Activated CD4-positive, alpha-beta T cell treated with anti-CD3 and anti-CD28 coated beads for 36 hours (primary cell): ENCODE results near the gene BICDL2. TPM values are rescaled to one million over a fixed set of nuclear protein-coding genes. Genes with fewer than 3 reads are reported as not detected.
A peak's percentile ranks its signal among the peaks of the same experiment; 100 is the strongest.

Source experiments
- ATAC-seq: fragments of 200-7000 bp; cut with Tn5 transposase; one replicate; pipeline ENCODE4 v1.10.0; 2021; ENCODE audit warnings: mild to moderate bottlenecking, moderate library complexity
- CTCF ChIA-PET: fragments of 350-600 bp; sonication (Branson Sonifier 250); formaldehyde crosslinking; loops from one replicate; lab custom pipeline; 2021; ENCODE audit warnings: antibody characterized with exemption; lab: Charles Lee
- POLR2A ChIA-PET: fragments of 350-600 bp; sonication (Branson Sonifier 250); formaldehyde crosslinking; loops from one replicate; lab custom pipeline; 2021; ENCODE audit warnings: antibody characterized with exemption, inconsistent platforms; lab: Charles Lee
- DNase-seq: peaks from one replicate; pipeline ENCODE4 v3.0.0-alpha.2; 2020
- H3K27ac Mint-ChIP-seq: one replicate; pipeline ENCODE4 v1.8.0; 2021; ENCODE audit warnings: mixed read lengths
- H3K27me3 Mint-ChIP-seq: one replicate; pipeline ENCODE4 v1.8.0; 2021; ENCODE audit warnings: mixed read lengths
- H3K36me3 Mint-ChIP-seq: one replicate; pipeline ENCODE4 v1.8.0; 2021; ENCODE audit warnings: low read depth, mixed read lengths
- H3K4me1 Mint-ChIP-seq: one replicate; pipeline ENCODE4 v1.8.0; 2021; ENCODE audit warnings: mixed read lengths
- H3K4me3 Mint-ChIP-seq: one replicate; pipeline ENCODE4 v1.8.0; 2021; ENCODE audit warnings: mild to moderate bottlenecking, moderate library complexity, mixed read lengths
- H3K9me3 Mint-ChIP-seq: one replicate; pipeline ENCODE4 v1.8.0; 2021; ENCODE audit warnings: low read depth, mixed read lengths
- intact Hi-C, 2 experiments: fragments of 100-400 bp; cut with DNase I in 1 of 2; cut with micrococcal nuclease in 1 of 2; formaldehyde crosslinking; loops; one replicate each; pipeline versions ENCODE4 v1.14.2 to v1.15.1; 2022 to 2024; cut with DNase I, micrococcal nuclease
- total RNA-seq, 2 experiments: library from RNA; stranded (reverse); gene quantifications; one replicate each; pipeline ENCODE4 v1.2.3, GENCODE V29; 2021

BICDL2 gene
- total RNA-seq, 2 experiments from 2014 or later = 0.58 to 1.2 TPM

DNA sequence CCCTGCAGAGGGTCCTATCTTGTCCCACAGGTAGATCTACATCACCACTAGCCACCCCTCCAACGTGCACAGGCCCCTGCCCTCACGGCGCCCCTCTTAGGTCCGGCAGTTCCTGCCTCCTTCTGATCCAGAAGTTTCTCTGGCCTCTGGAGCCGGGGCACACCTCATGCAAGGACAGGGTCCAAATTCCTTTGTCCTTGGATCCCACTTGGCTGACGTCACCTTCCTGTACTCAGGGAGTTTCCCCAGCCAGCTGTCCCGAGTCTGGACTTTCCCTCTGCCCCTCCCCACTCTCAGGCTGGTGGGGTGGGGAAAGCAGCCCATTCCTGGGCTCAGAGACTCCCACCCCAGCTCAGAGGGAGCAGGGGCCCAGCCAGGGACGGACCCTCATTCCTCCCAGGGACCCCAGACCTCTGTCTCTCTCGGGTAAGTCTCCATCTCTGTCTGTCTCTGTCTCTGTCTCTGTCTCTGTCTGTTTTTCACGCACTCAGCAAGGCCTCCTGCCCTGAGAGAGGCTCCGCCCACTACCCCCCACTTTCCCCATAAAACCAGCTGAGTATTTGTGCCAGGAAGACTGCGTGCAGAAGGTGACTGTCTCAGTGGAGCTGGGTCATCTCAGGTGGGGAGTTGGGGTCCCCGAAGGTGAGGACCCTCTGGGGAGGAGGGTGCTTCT is 28.5 kb upstream of the BICDL2 start, which contains the start of gene IL32:
Gene IL32, plus strand, starts transcription at position 572 of the 673 bp plus-strand sequence. CDS start 172 bp downstream, outside the sequence.
- ChIA-PET POLR2A (interaction anchor here (0.6 to 4.7 kb wide), 7 partner anchors 11 to 220 kb away, joined by 3 to 48 read pairs (median 4); no protein-coding TSS in a partner anchor), CTCF (interaction anchor here (0.8 to 6.7 kb wide), 8 partner anchors 11 to 85 kb away, joined by 3 to 65 read pairs (median 7); no protein-coding TSS in a partner anchor)
- H3K36me3 Mint-ChIP-seq = peaks cover 46% of the 10 kb centered on the region
- H3K4me1 Mint-ChIP-seq = peaks cover 64% of the 10 kb centered on the region
- no peaks in the 10 kb centered on the region for H3K9me3 Mint-ChIP-seq
- ATAC-seq = peak; percentile 62
- DNase-seq = peak; percentile 90
- peak within 1 kb of the TSS; percentile 100 for H3K27ac Mint-ChIP-seq
- H3K27me3 Mint-ChIP-seq = no peaks in the 10 kb centered on the region
- H3K4me3 Mint-ChIP-seq = peak within 1 kb of the TSS; percentile 100
- intact Hi-C loops = loop anchor here (1.0 to 5.0 kb wide), 3 partner anchors 12 to 437 kb away; partner anchors contain the start of gene CLUAP1 (in 1 of the 2)

DNA sequence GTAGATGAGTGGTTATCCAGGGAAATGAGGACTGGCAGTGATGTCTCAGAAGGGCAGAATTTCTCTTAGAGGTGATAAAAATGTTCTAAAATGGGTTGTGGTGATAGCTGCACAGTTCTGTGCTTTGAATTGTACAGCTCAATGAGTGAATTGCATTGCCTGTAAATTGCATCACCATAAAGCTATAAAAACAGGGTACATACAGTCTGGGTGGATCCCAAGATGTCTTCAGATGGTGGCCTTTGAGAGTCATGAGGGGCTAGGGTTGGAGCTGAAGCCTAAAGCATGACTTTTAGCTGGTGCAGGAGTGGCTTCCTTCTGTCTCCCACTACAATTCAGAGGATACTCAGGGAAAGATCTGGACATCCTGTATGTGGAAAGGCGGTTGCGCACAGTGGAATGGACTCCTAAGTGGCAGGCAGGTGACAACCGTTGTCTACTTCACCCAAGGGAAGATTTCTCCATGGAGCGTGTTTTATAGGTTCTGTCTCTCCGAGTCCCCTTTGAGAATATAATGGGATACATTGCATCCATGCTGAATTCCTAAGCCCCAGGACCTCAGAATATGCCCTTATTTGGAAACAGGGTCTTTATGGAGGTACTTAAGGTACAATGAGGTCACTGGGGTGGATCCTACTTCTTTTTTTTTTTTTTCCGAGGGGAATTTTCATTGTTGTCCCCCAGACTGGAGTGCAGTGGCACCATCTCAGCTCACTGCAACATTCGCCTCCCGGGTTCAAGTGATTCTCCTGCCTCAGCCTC is 27.1 kb upstream of the BICDL2 start:
- CTCF ChIA-PET = interaction anchor here (0.5 to 6.7 kb wide), 13 partner anchors 11 to 193 kb away, joined by 3 to 65 read pairs (median 5); partner anchors contain the start of gene MEFV
- intact Hi-C loops = no loop called here
- H3K4me1 Mint-ChIP-seq = peaks cover 61% of the 10 kb centered on the region

DNA sequence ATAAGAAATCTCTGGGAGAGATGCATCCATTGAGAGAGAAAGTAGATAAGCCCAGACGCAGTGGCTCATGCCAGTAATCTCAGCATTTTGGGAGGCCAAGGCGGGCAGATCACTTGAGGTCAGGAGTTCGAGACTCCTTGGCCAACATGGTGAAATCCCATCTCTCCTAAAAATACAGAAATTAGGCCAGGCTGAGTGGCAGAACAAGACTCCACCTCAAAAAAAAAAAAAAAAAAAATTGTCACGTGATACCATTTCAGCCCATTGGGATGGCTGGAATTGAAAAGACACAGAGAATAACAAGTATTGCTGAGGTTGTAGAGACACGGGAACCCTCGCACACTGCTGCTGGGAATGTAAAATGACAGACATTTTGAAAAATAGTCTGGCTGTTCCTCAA is 25.8 kb upstream of the BICDL2 start:
- peak overlapping the region; percentile 100 for H3K27ac Mint-ChIP-seq
- peaks cover 23% of the 10 kb centered on the region for H3K36me3 Mint-ChIP-seq
- H3K9me3 Mint-ChIP-seq = no peaks in the 10 kb centered on the region
- H3K4me1 Mint-ChIP-seq = peaks cover 55% of the 10 kb centered on the region
- DNase-seq (no peak), ATAC-seq (no peak)
- ChIA-PET POLR2A (no interaction called here), CTCF (interaction anchor here (2.5 to 6.7 kb wide), 3 partner anchors 15 to 66 kb away, joined by 9 to 65 read pairs (median 18); no protein-coding TSS in a partner anchor)
- no peaks in the 10 kb centered on the region for H3K27me3 Mint-ChIP-seq
- intact Hi-C loops = no loop called here
- no peak overlapping the region for H3K4me3 Mint-ChIP-seq

More for the DNA sequence above, 27.1 kb upstream of the BICDL2 start:
- Mint-ChIP-seq H3K27ac (peak overlapping the region; percentile 100), H3K9me3 (no peaks in the 10 kb centered on the region), H3K36me3 (peaks cover 34% of the 10 kb centered on the region), H3K27me3 (no peaks in the 10 kb centered on the region), H3K4me3 (peak overlapping the region; percentile 45)
- POLR2A ChIA-PET = interaction anchor here (0.6 to 4.7 kb wide), 3 partner anchors 12 to 41 kb away, joined by 3 to 48 read pairs (median 3); no protein-coding TSS in a partner anchor
- no peak for ATAC-seq
- no peak for DNase-seq

DNA sequence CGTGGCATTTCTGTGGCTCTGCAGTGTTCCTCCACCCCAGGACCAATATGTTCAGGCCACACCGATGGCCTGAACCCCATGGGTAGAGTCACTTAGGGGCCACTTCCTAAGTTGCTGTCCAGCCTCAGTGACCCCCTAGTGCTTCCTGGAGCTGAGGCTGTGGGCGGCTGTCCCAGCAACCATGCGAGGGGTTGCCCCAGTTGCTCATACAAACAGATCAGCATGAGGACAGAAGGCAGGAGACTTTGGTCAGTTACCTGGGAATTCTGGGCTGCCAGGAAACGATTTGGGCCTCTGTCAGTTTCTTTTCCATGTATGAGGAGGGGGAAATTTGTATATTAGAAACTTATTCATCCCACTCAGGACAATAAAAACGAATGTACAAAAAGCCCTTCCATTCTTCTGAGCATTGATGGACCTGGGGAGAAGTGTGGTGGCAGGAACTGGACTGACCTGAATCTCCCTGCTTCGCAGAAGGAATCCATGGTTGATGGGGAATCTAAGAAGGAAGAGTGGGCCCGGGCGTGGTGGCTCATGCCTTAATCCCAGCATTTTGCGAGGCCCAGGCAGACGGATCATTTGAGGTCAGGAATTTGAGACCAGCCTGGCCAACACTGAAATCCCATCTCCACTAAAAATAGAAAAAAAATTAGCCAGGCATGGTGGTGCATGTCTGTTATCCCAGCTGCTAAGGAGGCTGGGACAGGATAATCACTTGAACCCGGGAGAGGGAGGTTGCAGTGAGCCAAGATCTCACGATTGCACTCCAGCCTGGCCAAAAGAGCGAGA is 23.8 kb upstream of the BICDL2 start:
- Mint-ChIP-seq H3K27me3 (no peaks in the 10 kb centered on the region), H3K27ac (peak overlapping the region; percentile 93), H3K4me1 (peaks cover 66% of the 10 kb centered on the region), H3K9me3 (no peaks in the 10 kb centered on the region), H3K36me3 (peaks cover 9% of the 10 kb centered on the region), H3K4me3 (peak overlapping the region; percentile 78)
- ATAC-seq (no peak), DNase-seq (no peak)
- ChIA-PET CTCF (interaction anchor here (0.6 to 5.2 kb wide), 11 partner anchors 29 to 123 kb away, joined by 3 to 83 read pairs (median 4); partner anchors contain the start of gene ZSCAN10), POLR2A (no interaction called here)
- intact Hi-C loops = no loop called here

DNA sequence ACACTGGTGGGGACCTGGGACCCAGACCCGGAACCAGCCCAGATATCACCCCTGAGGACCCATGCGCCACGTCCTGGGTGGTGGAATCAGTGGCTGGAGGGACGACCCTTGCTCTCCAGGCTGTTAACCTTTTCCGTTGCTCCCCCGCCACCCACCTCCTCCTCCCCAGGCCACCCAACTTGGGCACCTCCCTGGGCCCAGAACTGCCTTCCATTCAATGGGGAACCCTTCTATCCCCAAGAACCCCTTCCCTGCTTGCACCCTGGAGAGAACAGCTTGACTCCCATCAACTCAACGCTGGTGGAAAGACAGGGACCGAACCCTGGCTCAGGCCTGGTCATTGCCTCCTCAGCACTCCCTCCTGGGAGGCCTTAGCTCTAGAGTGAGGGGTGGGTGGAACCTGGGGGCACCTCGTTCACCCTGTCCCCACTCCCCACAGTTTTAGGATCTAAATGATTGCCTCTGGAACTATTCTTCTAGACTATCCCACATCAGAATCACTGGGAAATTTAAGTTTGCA is 23.0 kb upstream of the BICDL2 start:
- peak; percentile 61 for DNase-seq
- Mint-ChIP-seq H3K27ac (peak overlapping the region; percentile 93), H3K36me3 (peaks cover 11% of the 10 kb centered on the region), H3K27me3 (no peaks in the 10 kb centered on the region), H3K9me3 (no peaks in the 10 kb centered on the region), H3K4me3 (peak overlapping the region; percentile 78), H3K4me1 (peaks cover 66% of the 10 kb centered on the region)
- intact Hi-C loops = loop anchor here (1.0 to 5.0 kb wide), 11 partner anchors 31 to 107 kb away; partner anchors contain the start of genes HCFC1R1 (in 1 of the 2), THOC6 (in 1 of the 2) and TNFRSF12A (in 1 of the 2)
- ATAC-seq = no peak
- ChIA-PET CTCF (interaction anchor here (0.7 to 4.0 kb wide), 11 partner anchors 28 to 109 kb away, joined by 3 to 83 read pairs (median 4); partner anchors contain the start of gene ZSCAN10), POLR2A (interaction anchor here (1.1 kb wide), 1 partner anchor 70 kb away, joined by 3 read pairs; no protein-coding TSS in a partner anchor)

DNA sequence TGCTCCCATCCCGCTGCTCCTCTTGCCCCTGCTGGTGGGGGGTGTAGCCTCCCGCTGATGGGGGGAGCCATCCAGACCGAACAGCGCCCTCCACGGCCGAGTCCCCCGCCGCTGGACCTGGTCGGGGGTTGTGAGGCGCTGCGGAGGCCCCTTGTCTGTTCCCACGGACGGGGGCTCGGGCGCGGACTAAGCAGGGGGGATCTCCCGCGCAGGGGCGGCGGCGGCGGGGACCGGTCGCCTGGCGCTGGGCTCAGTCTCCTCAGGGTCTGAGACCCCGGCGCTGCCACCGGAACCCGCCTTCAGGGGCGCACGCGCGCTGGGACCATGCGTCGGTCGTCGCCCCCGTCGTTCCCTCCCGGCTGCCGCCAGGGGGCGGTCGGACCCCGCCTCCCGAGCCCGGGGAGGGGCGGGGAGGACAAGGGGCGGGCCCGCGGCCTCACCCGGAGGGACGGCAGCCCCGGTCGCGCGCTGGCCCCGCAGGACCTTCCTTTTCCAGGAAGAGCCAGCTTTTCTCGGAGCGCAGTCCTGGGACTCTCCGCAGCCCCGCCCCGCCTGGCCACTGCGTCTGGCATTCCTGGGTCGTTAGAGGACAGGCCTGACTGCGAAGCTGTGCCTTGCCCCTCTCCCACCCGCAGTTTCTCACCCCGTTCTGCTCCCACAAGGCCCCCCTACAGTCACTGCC is 22.4 kb upstream of the BICDL2 start:
- H3K27ac Mint-ChIP-seq = peak overlapping the region; percentile 93
- H3K4me1 Mint-ChIP-seq = peaks cover 63% of the 10 kb centered on the region
- ChIA-PET POLR2A (interaction anchor here (0.9 to 1.1 kb wide), 2 partner anchors 31 to 70 kb away, joined by 3 read pairs; no protein-coding TSS in a partner anchor), CTCF (interaction anchor here (0.7 to 4.0 kb wide), 21 partner anchors 11 to 130 kb away, joined by 3 to 83 read pairs (median 4); partner anchors contain the start of genes ZNF213 and ZSCAN10)
- no peaks in the 10 kb centered on the region for H3K9me3 Mint-ChIP-seq
- H3K36me3 Mint-ChIP-seq = peaks cover 13% of the 10 kb centered on the region
- ATAC-seq (peak; percentile 83), DNase-seq (peak; percentile 93)
- H3K4me3 Mint-ChIP-seq = peak overlapping the region; percentile 84
- H3K27me3 Mint-ChIP-seq = no peaks in the 10 kb centered on the region
- intact Hi-C loops = loop anchor here (1.0 to 5.0 kb wide), 11 partner anchors 31 to 107 kb away; partner anchors contain the start of genes HCFC1R1 (in 1 of the 2), THOC6 (in 1 of the 2) and TNFRSF12A (in 1 of the 2)

DNA sequence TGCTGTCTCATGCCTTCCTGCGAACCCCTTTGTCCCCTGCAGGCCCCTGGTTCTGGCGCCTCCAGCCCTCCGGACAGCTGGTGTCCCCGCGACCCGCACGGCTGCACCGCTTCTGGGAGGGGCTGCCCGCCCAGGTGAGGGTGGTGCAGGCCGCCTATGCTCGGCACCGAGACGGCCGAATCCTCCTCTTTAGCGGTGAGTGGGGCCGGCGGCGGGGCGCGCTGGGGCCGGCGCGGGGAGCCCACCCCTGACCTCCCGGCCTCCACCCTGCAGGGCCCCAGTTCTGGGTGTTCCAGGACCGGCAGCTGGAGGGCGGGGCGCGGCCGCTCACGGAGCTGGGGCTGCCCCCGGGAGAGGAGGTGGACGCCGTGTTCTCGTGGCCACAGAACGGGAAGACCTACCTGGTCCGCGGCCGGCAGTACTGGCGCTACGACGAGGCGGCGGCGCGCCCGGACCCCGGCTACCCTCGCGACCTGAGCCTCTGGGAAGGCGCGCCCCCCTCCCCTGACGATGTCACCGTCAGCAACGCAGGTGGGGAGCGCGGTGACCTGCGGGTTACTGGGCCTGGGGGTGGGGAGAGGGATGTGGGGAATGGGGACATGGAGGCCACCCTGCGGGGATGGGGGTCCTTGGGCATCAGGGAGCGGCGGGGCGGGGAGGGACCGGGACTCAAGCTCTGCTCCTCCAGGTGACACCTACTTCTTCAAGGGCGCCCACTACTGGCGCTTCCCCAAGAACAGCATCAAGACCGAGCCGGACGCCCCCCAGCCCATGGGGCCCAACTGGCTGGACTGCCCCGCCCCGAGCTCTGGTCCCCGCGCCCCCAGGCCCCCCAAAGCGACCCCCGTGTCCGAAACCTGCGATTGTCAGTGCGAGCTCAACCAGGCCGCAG is 21.6 kb upstream of the BICDL2 start:
- ChIA-PET POLR2A (interaction anchor here (0.6 to 1.0 kb wide), 4 partner anchors 30 to 100 kb away, joined by 3 read pairs; partner anchors contain the start of gene ZNF213), CTCF (interaction anchor here (0.8 to 4.0 kb wide), 17 partner anchors 11 to 131 kb away, joined by 3 to 83 read pairs (median 5); partner anchors contain the start of genes ZNF213 and ZSCAN10)
- intact Hi-C loops = loop anchor here (1.0 to 5.0 kb wide), 12 partner anchors 30 to 108 kb away; partner anchors contain the start of genes HCFC1R1 (in 1 of the 2), THOC6 (in 1 of the 2) and TNFRSF12A (in 1 of the 2)
- no peaks in the 10 kb centered on the region for H3K9me3 Mint-ChIP-seq
- peaks cover 13% of the 10 kb centered on the region for H3K36me3 Mint-ChIP-seq
- no peaks in the 10 kb centered on the region for H3K27me3 Mint-ChIP-seq
- ATAC-seq (peak; percentile 51), DNase-seq (peak; percentile 78)
- H3K4me3 Mint-ChIP-seq = peak overlapping the region; percentile 84
- peak overlapping the region; percentile 72 for H3K27ac Mint-ChIP-seq
- peaks cover 62% of the 10 kb centered on the region for H3K4me1 Mint-ChIP-seq

DNA sequence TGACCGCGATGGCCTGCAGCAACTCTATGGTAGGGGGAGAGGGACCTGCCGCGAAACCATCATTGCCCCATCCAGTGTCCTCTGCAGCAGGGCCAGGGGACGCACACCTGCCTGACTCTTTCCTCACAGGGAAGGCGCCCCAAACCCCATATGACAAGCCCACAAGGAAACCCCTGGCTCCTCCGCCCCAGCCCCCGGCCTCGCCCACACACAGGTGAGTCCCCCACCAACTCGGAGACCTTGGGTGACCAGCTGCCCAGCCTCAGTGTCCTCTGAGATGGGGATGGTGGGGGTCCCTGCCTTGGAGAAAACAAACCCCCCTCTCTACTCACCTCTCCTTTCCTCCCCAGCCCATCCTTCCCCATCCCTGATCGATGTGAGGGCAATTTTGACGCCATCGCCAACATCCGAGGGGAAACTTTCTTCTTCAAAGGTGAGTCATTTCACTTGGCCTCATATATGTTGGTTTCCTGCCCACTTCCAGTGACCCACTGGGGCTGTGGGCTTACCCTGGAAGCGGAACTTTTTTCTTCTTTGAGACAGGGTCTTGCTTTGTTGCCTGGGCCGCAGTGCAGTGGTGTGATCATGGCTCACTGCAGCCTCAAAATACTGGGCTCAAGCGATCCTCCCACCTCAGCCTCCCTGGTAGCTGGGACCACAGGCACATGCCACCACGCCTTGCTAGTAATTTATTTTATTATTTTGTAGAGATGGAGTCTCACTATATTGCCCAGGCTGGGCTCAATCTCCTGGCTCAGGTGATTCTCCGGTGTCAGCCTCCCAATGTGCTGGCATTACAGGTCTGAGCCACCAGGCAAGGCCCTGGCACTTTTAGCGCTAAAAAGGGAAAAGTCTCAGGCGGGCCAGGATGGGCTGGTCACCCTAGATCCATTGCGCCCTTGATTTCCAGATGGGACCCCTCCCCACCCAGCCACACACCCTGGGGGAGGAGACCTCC is 20.7 kb upstream of the BICDL2 start:
- DNase-seq (no peak), ATAC-seq (no peak)
- H3K4me3 Mint-ChIP-seq = peak overlapping the region; percentile 84
- ChIA-PET CTCF (interaction anchor here (1.0 to 4.0 kb wide), 9 partner anchors 14 to 111 kb away, joined by 3 to 83 read pairs (median 7); partner anchors contain the start of gene ZSCAN10), POLR2A (interaction anchor here (1.0 kb wide), 1 partner anchor 72 kb away, joined by 3 read pairs; no protein-coding TSS in a partner anchor)
- H3K9me3 Mint-ChIP-seq = no peaks in the 10 kb centered on the region
- intact Hi-C loops = loop anchor here (1.0 to 5.0 kb wide), 3 partner anchors 35 to 54 kb away; partner anchors contain the start of genes HCFC1R1 (in 1 of the 2), THOC6 (in 1 of the 2) and TNFRSF12A (in 1 of the 2)
- peaks cover 53% of the 10 kb centered on the region for H3K4me1 Mint-ChIP-seq
- peaks cover 13% of the 10 kb centered on the region for H3K36me3 Mint-ChIP-seq
- H3K27ac Mint-ChIP-seq = peak overlapping the region; percentile 60
- H3K27me3 Mint-ChIP-seq = no peaks in the 10 kb centered on the region
